IMR-90 (cell line): Measurements from ENCODE around the gene LGALS9.

Experiments used
- CEBPB ChIP-seq: IDR thresholded peaks from 2 replicates; pipeline ENCODE4 v1.6.1; 2012; ENCODE audit warnings: low read depth, low read length, improper control_type of control experiment
- POLR2A ChIP-seq: IDR thresholded peaks from 2 replicates; pipeline ENCODE4 v1.6.1; 2012; ENCODE audit warnings: mild to moderate bottlenecking, low read depth, low read length
- TF ChIP-seq, protein P1 (sequence below): conservative IDR thresholded peaks from 2 replicates; pipeline ENCODE4 v1.5.1; 2012; ENCODE audit warnings: mild to moderate bottlenecking, low read depth, low read length, improper control_type of control experiment

DNA sequence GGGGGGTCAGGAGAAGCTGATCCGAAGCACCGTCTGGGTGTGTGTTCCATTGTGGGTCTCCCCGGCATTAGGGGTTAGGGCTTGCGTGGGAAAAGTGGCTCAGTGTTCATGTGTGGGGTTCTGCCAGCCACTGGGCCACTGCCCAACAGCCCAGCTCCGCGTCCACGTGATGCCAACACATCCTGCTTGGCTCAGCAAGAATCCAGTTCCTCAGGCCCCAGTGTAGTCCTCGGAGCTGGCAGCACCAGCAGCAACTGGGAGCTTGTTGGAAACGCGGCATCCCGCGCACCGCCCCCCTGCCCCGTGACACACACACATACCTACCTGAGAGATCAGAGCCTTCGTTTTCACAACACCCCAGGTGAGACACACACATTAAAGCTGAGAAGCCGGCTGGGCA, 18.9 kb downstream of the LGALS9 start:
- TF ChIP-seq, protein P1, sequence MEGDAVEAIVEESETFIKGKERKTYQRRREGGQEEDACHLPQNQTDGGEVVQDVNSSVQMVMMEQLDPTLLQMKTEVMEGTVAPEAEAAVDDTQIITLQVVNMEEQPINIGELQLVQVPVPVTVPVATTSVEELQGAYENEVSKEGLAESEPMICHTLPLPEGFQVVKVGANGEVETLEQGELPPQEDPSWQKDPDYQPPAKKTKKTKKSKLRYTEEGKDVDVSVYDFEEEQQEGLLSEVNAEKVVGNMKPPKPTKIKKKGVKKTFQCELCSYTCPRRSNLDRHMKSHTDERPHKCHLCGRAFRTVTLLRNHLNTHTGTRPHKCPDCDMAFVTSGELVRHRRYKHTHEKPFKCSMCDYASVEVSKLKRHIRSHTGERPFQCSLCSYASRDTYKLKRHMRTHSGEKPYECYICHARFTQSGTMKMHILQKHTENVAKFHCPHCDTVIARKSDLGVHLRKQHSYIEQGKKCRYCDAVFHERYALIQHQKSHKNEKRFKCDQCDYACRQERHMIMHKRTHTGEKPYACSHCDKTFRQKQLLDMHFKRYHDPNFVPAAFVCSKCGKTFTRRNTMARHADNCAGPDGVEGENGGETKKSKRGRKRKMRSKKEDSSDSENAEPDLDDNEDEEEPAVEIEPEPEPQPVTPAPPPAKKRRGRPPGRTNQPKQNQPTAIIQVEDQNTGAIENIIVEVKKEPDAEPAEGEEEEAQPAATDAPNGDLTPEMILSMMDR: no peak
- TF ChIP-seq POLR2A (no peak), CEBPB (no peak)
